Effector CD4-positive, alpha-beta T cell (primary cell): Measurements from ENCODE around the gene BCAP31.

Source experiments
- DNase-seq: peaks from one replicate; pipeline ENCODE4 v3.0.0-alpha.2; 2020
- total RNA-seq: gene quantifications from one replicate; lab custom pipeline; 2026; lab: John Stamatoyannopoulos, UW

BCAP31 gene
- total RNA-seq, result 35.8 reads per million, percentile 60 among the genes with 10 or more reads in this experiment

DNA sequence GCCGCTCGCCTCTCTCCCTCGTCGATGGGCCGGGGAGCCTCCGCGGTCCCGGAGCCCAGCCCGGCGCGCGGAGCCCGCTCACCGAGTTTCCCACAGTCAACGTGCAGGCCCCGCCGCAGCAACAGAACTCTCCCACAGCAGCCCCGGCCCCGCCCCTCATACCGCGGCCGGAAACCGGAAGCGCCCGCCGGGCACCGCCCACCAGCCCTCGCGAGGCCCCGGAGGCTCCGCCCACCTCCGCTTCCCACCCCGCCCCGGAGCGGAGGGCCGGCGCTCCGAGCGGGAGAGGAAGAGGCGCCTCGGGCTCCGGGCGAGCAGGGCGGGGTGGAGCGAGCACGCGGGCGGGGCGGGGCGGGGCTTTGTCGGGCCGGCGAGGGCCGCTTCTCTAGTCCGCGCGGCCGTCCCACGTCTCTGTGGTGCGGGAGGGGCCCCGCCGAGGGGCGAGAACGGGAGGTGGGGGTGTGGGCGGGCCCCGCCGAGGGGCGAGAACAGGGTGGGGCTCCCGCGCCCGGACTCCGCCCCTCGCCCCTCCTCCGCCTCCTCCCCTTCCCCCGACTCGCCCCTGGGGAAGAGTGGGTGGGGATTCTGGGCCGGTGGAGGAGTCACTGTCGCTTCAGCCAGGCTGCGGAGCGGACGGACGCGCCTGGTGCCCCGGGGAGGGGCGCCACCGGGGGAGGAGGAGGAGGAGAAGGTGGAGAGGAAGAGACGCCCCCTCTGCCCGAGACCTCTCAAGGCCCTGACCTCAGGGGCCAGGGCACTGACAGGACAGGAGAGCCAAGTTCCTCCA lies at the start of gene BCAP31, which contains the start of gene ABCD1:
BCAP31 (minus strand) TSS at position 136 of the 787 bp plus-strand sequence. CDS start 1,143 bp downstream, outside the sequence.
ABCD1 (plus strand) TSS at position 605 of the 787 bp plus-strand sequence. CDS start 411 bp downstream, outside the sequence.
- peak; percentile 81 for DNase-seq

GRCh38 chrX:153773218-153773611 lies 49.0 kb upstream of the BCAP31 start:
- no peak for DNase-seq

GRCh38 chrX:153772316-153773217 lies 48.4 kb upstream of the BCAP31 start:
- no peak for DNase-seq

DNA sequence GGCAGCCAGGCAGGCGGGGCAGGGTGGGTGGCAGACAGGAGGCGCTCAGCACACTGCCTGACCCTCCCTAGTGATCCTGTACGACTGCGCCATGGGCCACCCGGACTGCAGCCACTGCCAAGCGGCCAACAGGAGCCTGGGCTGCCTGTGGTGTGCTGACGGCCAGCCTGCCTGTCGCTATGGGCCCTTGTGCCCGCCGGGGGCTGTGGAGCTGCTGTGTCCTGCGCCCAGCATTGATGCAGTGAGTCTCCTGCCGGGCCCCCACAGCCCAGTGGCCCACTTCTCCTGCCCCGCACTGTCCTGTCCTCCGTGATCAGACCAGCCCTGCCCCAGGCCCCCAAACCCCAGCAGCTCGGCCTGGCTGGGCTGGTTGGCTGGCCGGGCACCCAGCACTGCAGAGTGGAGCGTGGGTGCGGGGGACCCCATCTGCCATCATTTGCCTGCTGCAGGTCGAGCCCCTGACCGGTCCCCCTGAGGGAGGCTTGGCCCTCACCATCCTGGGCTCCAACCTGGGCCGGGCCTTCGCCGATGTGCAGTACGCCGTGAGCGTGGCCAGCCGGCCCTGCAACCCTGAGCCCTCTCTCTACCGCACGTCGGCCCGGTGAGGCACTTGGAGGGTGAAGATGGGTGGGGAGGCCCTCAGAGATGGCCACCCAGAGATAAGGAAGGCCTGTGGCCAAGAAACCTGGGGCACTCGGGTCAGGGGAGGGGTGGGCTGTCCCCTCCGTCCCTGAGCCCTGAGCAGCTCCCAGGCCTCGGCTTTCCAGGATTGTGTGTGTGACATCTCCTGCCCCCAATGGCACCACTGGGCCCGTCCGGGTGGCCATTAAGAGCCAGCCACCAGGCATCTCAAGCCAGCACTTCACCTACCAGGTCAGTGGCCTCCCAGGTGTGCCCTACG lies 47.5 kb upstream of the BCAP31 start:
- no peak for DNase-seq

- no peak for DNase-seq
These were observed 46.6 kb upstream of the BCAP31 start for GRCh38 chrX:153770601-153771414.

DNA sequence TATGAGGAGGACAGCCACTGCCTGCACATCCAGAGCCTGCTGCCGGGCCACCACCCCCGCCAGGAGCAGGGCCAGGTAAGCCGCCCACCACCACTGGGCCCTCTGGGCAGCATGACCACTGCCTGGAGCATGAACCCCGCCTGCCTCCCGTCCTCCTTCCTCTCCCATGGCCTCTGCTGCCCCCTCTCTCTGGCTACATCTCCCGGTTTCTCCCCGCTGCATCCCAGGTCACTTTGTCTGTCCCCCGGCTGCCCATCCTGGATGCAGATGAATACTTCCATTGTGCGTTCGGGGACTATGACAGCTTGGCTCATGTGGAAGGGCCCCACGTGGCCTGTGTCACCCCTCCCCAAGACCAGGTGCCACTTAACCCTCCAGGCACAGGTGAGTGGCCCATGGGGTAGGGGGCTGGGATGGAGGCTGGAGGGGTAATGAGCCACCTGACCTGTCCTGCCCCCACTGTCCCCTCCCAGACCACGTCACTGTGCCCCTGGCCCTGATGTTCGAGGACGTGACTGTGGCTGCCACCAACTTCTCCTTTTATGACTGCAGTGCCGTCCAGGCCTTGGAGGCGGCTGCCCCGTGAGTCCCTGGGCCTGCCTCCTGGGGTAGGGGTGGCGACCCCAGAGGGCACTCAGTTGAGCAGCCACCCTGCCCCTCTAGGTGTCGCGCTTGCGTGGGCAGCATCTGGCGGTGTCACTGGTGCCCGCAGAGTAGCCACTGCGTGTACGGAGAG lies 45.8 kb upstream of the BCAP31 start:
- DNase-seq, result no peak

- DNase-seq, result no peak
These were observed 45.1 kb upstream of the BCAP31 start for GRCh38 chrX:153769158-153769864.

GRCh38 chrX:153768311-153769157 lies 44.3 kb upstream of the BCAP31 start:
- DNase-seq, result no peak

DNA sequence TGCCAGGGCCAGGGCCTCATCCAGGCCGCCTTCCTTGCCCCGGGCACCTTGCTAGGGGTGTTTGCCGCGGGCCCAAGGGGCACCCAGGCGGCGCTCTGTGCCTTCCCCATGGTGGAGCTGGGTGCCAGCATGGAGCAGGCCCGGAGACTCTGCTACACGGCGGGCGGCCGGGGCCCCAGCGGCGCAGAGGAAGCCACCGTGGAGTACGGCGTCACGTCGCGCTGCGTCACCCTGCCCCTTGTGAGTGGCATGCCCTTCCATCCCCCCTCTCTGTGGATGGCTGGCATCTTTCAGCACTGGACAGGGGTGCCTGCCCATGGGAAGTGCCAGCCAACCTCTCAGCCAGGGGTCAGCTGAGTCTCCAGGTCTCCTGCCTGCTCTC lies 43.5 kb upstream of the BCAP31 start:
- no peak for DNase-seq

GRCh38 chrX:153766871-153767673 lies 42.9 kb upstream of the BCAP31 start:
- DNase-seq, result no peak

GRCh38 chrX:153766098-153766817 lies 42.1 kb upstream of the BCAP31 start:
- DNase-seq, result no peak

DNA sequence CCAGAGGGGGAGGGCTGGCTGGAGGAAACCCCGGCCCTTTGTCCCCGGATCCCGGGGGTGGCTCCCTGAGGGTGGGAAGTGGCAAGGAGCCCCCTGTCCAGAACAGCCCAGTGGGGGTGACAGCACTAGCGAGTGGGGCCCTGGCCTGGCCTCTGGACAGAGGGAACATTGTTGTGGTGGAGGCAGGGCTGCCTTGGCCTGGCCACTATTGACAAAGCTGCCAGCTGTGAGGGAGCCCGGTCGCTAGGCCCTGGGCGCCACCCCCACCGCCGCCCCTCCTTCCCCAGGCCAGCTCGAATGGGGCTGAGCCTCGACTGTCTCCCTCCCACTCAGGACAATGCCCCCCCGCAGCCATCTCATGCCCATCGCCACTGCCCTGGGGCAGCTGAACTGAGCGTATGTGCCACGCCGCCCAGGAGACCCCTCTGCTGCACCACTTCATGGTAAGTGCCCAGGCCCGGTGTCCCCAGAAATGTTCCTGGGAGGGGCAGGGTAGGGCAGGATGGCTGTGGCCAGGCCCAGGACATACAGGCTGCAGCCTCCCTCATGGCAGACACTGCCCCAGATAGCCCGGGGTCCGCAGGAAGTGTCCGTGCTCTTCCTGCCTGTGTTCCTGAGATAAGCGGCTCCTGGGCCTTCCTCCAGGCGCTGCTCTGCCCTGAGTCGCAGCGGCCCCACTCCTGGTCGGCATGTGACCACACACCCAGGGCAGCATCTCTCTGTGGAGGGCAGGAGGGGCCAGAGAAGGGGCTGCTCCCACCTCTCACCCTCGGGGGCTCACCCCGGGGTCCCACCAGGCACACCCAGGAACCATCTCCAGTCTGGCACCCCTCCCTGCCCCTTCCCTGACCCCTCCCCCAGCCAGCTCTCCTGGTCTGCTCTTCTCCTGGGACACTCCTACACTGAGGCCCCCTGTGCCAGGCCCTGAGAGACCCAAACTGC lies 41.2 kb upstream of the BCAP31 start:
- no peak for DNase-seq

DNA sequence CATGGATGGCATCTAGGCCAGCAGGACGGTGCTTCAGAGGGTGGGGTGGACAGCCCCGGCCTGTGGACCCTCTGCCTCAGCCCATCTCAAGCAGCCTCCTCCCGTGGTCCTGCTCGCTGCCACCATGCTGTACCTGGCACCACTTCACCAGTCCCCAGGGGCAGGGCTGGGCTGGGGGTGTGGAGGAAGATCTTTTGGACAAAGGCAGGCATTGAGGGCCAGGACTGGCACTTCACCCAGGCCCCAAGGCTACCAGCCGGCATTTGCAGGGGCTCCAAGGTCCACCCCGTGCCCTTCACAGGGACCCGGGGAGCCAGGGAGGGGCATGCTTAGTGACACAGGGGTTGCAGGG lies 40.6 kb upstream of the BCAP31 start:
- DNase-seq, result no peak

- peak; percentile 69 for DNase-seq
These were observed 40.0 kb upstream of the BCAP31 start, which contains the start of gene PLXNB3 for GRCh38 chrX:153763989-153764755. Gene PLXNB3, plus strand, starts transcription at chrX:153764249. Its CDS starts 1,287 bp downstream, at chrX:153765536.

DNA sequence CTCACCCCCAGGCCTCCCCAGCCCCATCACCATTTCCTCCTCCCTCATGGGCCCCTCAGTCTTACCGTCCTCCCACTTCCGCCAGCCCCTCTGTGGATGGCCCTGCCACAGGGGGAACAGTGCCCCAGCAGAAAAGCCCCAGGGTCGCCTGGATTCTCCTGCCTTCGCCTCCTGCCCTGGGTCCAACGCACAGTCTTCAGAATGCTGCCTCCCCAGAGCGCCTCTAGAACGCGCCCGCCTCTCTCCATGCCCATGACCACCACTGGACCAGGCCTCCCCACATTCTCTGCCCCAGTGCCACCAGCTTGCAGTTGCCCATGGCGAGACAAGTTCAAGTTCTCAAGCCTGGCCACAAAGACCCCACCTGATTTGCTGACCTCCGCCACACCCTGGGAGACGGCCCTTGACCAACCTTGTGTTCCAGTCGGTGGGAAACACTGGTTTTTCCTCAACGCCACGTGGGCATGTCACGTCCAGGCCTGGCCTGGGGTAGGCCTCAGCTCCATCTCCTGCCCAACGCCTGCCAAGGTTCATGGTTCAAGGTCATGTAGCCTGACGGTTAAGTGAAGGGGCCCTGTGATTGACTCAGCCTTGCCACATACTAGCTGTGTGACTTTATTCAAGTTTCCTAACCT lies 39.2 kb upstream of the BCAP31 start:
- no peak for DNase-seq
